Endothelial cell of umbilical vein (primary cell): ENCODE measurements around the gene TEKT5. TPM values are rescaled to one million over a fixed set of nuclear protein-coding genes. Genes with fewer than 3 reads are reported as not detected.

Experiments
- BruUV-seq: library from RNA; stranded (reverse); fragments of 400-500 nt; replicated peaks from 2 replicates; lab custom pipeline; 2021; lab: Mats Ljungman, UMichigan
- CTCF ChIA-PET: fragments of 300-600, 350-600 bp; sonication (Branson Sonifier 250); formaldehyde crosslinking; loops from one replicate; lab custom pipeline; 2021; ENCODE audit warnings: antibody characterized with exemption, inconsistent platforms; lab: Charles Lee
- POLR2A ChIA-PET: fragments of 300-600, 350-600 bp; sonication (Branson Sonifier 250); formaldehyde crosslinking; loops from one replicate; lab custom pipeline; 2021; ENCODE audit warnings: antibody characterized with exemption, inconsistent platforms; lab: Charles Lee
- DNase-seq: peaks from one replicate; pipeline ENCODE4 v3.0.0-alpha.2; 2011; ENCODE audit warnings: low read depth, low spot score
- FAIRE-seq: peaks from 2 replicates; lab custom pipeline; 2011; peaks lifted over from hg19 to GRCh38; lab: Jason Lieb, UNC
- H2AFZ ChIP-seq: 2 replicates; pipeline ENCODE4 v1.6.0; 2012; ENCODE audit warnings: low read depth, low read length, control low read depth, inconsistent platforms
- H3K27ac ChIP-seq: 2 replicates; pipeline ENCODE4 v1.5.1; 2011; ENCODE audit warnings: low read depth, mild to moderate bottlenecking, control low read depth, low read length, moderate library complexity; ENCODE audit not compliant: insufficient read depth
- H3K27me3 ChIP-seq, 2 experiments: 2 replicates each; pipeline versions ENCODE4 v1.6.0 to v1.6.1; 2011; ENCODE audit warnings: low read length in 2 of 2, mixed read lengths in 1 of 2; ENCODE audit not compliant: control insufficient read depth in 2 of 2, insufficient read depth in 2 of 2
- H3K36me3 ChIP-seq, 2 experiments: 2 replicates in 1 of 2; 3 replicates in 1 of 2; pipeline ENCODE4 v1.5.1; 2011; ENCODE audit warnings: low read length in 2 of 2, mild to moderate bottlenecking in 1 of 2, moderate library complexity in 1 of 2; ENCODE audit not compliant: control insufficient read depth in 2 of 2, insufficient read depth in 2 of 2; ENCODE audit errors: extremely low read depth in 1 of 2
- H3K4me1 ChIP-seq: 3 replicates; pipeline ENCODE4 v1.5.1; 2011; ENCODE audit warnings: mild to moderate bottlenecking, low read length; ENCODE audit not compliant: control insufficient read depth, insufficient read depth; ENCODE audit errors: extremely low read depth
- H3K4me2 ChIP-seq: 2 replicates; pipeline ENCODE4 v1.6.1; 2011; ENCODE audit warnings: low read length, control low read depth, mixed read lengths; ENCODE audit not compliant: insufficient read depth
- H3K4me3 ChIP-seq, 3 experiments: fragments of 200-600 bp in 1 of 3; sonication (generic), shearing (Covaris generic) in 1 of 3; replicated peaks in 1 of 3; 2 replicates each; pipeline ENCODE4 v1.5.1; 2011 to 2016; ENCODE audit warnings: control low read depth in 3 of 3, low read length in 3 of 3, mild to moderate bottlenecking in 2 of 3, inconsistent platforms in 1 of 3, low read depth in 1 of 3, moderate library complexity in 1 of 3; ENCODE audit not compliant: insufficient read depth in 1 of 3
- H3K79me2 ChIP-seq: 2 replicates; pipeline ENCODE4 v1.6.0; 2012; ENCODE audit warnings: low read length, inconsistent platforms; ENCODE audit not compliant: control insufficient read depth, insufficient read depth
- H3K9ac ChIP-seq: replicated peaks from 2 replicates; pipeline ENCODE3; 2011; ENCODE audit warnings: low read length, control low read depth; ENCODE audit not compliant: insufficient read depth; ENCODE audit errors: extremely low read depth
- H3K9me1 ChIP-seq: replicated peaks from 3 replicates; pipeline ENCODE4 v1.6.0; 2011; ENCODE audit warnings: mild to moderate bottlenecking, low read length; ENCODE audit not compliant: control insufficient read depth, insufficient read depth; ENCODE audit errors: extremely low read depth
- H3K9me3 ChIP-seq: replicated peaks from 2 replicates; pipeline ENCODE4 v1.5.1; 2012; ENCODE audit warnings: low read length, inconsistent platforms; ENCODE audit not compliant: control insufficient read depth, insufficient read depth
- H4K20me1 ChIP-seq: replicated peaks from 2 replicates; pipeline ENCODE3; 2011; ENCODE audit warnings: mild to moderate bottlenecking, low read length; ENCODE audit not compliant: control insufficient read depth, insufficient read depth; ENCODE audit errors: extremely low read depth
- EZH2 ChIP-seq: IDR thresholded peaks from 2 replicates; pipeline ENCODE4 v1.6.1; 2012; ENCODE audit warnings: borderline replicate concordance, low read depth, mild to moderate bottlenecking, moderate library complexity, low read length, inconsistent platforms; ENCODE audit not compliant: severe bottlenecking
- FOS ChIP-seq: IDR thresholded peaks from 2 replicates; pipeline ENCODE4 v1.6.1; 2011; ENCODE audit warnings: mild to moderate bottlenecking, low read length, moderate library complexity, borderline replicate concordance; ENCODE audit not compliant: insufficient read depth
- GATA2 ChIP-seq: IDR thresholded peaks from 2 replicates; pipeline ENCODE4 v1.7.0; 2011; ENCODE audit warnings: low read depth, mild to moderate bottlenecking, moderate library complexity, mixed read lengths, low read length; ENCODE audit not compliant: insufficient read length, insufficient read depth
- JUN ChIP-seq: IDR thresholded peaks from 2 replicates; pipeline ENCODE4 v1.6.1; 2011; ENCODE audit warnings: borderline replicate concordance, low read depth; ENCODE audit not compliant: insufficient read length, insufficient read depth
- MYC ChIP-seq: IDR thresholded peaks from one replicate; pipeline ENCODE4 v1.6.1; 2011; ENCODE audit warnings: mild to moderate bottlenecking, low read depth, low read length
- POLR2A ChIP-seq: IDR thresholded peaks from 2 replicates; pipeline ENCODE4 v1.6.1; 2012; ENCODE audit warnings: low read depth, mild to moderate bottlenecking, control low read depth, low read length
- POLR2AphosphoS5 ChIP-seq: IDR thresholded peaks from 2 replicates; pipeline ENCODE4 v1.6.1; 2012; ENCODE audit warnings: low read depth, mild to moderate bottlenecking, control low read depth, low read length, moderate library complexity; ENCODE audit not compliant: insufficient read depth
- dilution Hi-C: fragments of 300-500 bp; cut with MboI; formaldehyde crosslinking; loops from one replicate; pipeline ENCODE4 v1.15.0; 2019; ENCODE audit warnings: low sequenced_read_pairs; ENCODE audit not compliant: extremely low pct_ligation_motif_present
- intact Hi-C: fragments of 100-400 bp; cut with micrococcal nuclease; formaldehyde crosslinking; loops from one replicate; pipeline ENCODE4 v1.10.0; 2022
- polyA plus RNA-seq, 4 experiments: library from polyadenylated mRNA; depleted of rRNA in 3 of 4; stranded (reverse) in 3 of 4; unstranded in 1 of 4; fragments of >200 nt; gene quantifications; 2 replicates each; pipeline versions ENCODE4 v1.2.1 to v1.2.3, GENCODE V29; 2011 to 2012; ENCODE audit warnings: missing spikeins in 1 of 4
- total RNA-seq: library from RNA; stranded (reverse); gene quantifications from 2 replicates; pipeline ENCODE4 v1.2.3, GENCODE V29; 2021
- TF ChIP-seq, protein P1 (sequence below), 2 donors: IDR thresholded peaks; 1 replicate in 1 of 2; 2 replicates in 1 of 2; pipeline ENCODE4 v1.5.1; 2011; ENCODE audit warnings: low read length in 2 of 2, mild to moderate bottlenecking in 2 of 2, moderate library complexity in 2 of 2, control low read depth in 1 of 2, inconsistent platforms in 1 of 2, low read depth in 1 of 2; ENCODE audit not compliant: insufficient read depth in 1 of 2; ENCODE audit errors: extremely low read depth in 1 of 2
- TF ChIP-seq, protein P2 (sequence below): IDR thresholded peaks from 2 replicates; pipeline ENCODE4 v1.6.1; 2011; ENCODE audit not compliant: insufficient read depth, insufficient read length

Gene TEKT5
- total and polyA plus RNA-seq, 2 donors (not counting 3 experiments of a cell fraction or from before 2014, with no cell fraction given), result not detected

DNA sequence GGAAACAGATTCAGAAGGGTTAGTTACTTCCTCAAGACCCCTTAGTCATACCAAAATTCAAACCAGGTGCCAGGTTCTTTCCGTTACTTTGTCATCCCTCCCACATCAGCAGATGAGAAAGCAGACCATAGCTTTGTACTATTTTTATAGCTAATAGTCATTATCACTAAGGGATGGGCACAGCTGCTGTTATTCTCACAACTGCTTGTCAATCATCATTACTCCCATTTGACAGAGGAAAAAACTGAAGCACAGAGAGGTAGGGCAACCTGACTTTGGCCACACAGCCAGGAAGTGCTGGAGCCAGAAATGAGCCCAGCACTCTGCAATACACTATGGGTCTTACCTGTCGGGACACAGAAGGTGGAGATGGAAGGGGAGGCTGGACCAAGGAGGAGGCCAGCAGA is 30.0 kb downstream of the TEKT5 start:
- CTCF ChIA-PET, result interaction anchor here (1.1 kb wide), 1 partner anchor 254 kb away, joined by 3 read pairs; no protein-coding TSS in a partner anchor
- no peaks in the 10 kb centered on the region for H4K20me1 ChIP-seq
- no peak overlapping the region for H2AFZ ChIP-seq
- DNase-seq (no peak), FAIRE-seq (no peak)
- H3K4me3 ChIP-seq, result no peak overlapping the region
- H3K36me3 ChIP-seq, result no peaks in the 10 kb centered on the region
- no peaks in the 10 kb centered on the region for H3K27me3 ChIP-seq
- TF ChIP-seq POLR2AphosphoS5 (no peak), POLR2A (no peak), GATA2 (no peak), EZH2 (no peak), FOS (no peak), JUN (no peak), MYC (no peak)
- TF ChIP-seq, protein P1, sequence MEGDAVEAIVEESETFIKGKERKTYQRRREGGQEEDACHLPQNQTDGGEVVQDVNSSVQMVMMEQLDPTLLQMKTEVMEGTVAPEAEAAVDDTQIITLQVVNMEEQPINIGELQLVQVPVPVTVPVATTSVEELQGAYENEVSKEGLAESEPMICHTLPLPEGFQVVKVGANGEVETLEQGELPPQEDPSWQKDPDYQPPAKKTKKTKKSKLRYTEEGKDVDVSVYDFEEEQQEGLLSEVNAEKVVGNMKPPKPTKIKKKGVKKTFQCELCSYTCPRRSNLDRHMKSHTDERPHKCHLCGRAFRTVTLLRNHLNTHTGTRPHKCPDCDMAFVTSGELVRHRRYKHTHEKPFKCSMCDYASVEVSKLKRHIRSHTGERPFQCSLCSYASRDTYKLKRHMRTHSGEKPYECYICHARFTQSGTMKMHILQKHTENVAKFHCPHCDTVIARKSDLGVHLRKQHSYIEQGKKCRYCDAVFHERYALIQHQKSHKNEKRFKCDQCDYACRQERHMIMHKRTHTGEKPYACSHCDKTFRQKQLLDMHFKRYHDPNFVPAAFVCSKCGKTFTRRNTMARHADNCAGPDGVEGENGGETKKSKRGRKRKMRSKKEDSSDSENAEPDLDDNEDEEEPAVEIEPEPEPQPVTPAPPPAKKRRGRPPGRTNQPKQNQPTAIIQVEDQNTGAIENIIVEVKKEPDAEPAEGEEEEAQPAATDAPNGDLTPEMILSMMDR (IDR thresholded peaks at IDR 0.05; ENCODE audit: extremely low read depth in 1 of 2, insufficient read depth in 1 of 2, low read depth in 1 of 2, low read length in 2 of 2), result no peak
- TF ChIP-seq, protein P2, sequence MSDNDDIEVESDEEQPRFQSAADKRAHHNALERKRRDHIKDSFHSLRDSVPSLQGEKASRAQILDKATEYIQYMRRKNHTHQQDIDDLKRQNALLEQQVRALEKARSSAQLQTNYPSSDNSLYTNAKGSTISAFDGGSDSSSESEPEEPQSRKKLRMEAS, result no peak
- no peak overlapping the region for H3K27ac ChIP-seq
- no TSS peak for BruUV-seq
- H3K9me1 ChIP-seq, result no peaks in the 10 kb centered on the region
- no peak overlapping the region for H3K9ac ChIP-seq
- intact Hi-C loops (no loop called here), dilution Hi-C loops (no loop called here)
- no peaks in the 10 kb centered on the region for H3K9me3 ChIP-seq
- POLR2A ChIA-PET, result no interaction called here
- no peaks in the 10 kb centered on the region for H3K79me2 ChIP-seq
- no peaks in the 10 kb centered on the region for H3K4me1 ChIP-seq
- no peak overlapping the region for H3K4me2 ChIP-seq
